GM21529 (cell line): ENCODE data around the gene ASB6.
"Not testable (repeated sequence)": the region's sequence is repeated elsewhere in the genome, so short reads cannot be mapped to it uniquely, and the experiment has no call there.

Experiments used
- ATAC-seq: cut with Tn5 transposase; IDR thresholded peaks from one replicate; pipeline ENCODE4 v1.9.1; 2021; ENCODE audit not compliant: unreplicated experiment

Gene ASB6

GRCh38 chr9:129609486-129610212 lies 32.3 kb downstream of the ASB6 start:
- no peak for ATAC-seq

DNA sequence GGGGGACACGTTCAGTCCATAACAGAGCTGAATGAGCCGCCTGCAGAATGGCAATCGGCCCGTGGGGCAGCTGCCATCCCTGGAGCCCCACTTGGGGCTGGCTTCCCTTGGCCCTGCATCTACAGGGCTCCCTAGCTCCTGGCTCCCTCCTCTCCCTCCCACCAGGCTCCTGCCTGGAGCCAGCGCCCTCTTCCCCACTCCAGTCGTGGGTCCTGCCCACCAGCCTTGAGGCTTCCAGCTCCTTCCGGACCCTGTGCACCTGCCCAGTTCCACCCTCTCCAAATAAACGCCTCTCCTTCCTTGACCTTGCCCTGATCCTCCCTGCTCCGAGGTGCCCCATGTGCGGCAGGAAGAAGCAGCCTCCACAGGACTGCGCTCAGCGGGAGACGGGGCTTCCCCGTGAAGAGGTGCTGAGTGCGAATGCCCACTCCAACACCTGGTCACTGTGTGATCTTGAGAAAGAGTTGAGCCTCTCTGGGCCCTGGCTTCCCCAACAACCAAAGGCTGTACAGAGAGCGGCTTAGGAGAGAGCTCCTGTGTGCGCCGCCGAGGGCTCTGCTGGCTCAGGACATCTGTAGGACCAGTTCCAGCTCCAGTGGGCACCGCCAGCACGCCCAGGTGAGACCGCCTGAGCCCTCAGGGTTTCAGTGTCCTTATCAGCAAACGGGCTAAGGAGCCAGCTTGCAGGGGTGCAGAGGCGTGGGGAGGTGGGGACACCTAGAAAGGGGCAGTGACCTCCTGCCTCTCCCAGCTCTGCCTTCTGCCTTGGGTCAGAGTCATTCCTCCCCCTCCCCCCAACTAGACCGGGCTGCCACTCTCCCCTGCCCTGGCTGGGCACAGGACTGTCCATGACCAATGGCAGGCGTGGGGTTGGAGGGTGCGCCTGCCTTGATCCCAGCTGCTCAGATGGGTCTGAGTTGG lies 33.1 kb downstream of the ASB6 start:
- no peak for ATAC-seq

GRCh38 chr9:129607027-129607387 lies 34.9 kb downstream of the ASB6 start:
- ATAC-seq, result no peak

- no peak for ATAC-seq
Measured at GRCh38 chr9:129606161-129607026, 35.6 kb downstream of the ASB6 start.

- ATAC-seq, result no peak
Measured at GRCh38 chr9:129604766-129605163, 37.2 kb downstream of the ASB6 start.

DNA sequence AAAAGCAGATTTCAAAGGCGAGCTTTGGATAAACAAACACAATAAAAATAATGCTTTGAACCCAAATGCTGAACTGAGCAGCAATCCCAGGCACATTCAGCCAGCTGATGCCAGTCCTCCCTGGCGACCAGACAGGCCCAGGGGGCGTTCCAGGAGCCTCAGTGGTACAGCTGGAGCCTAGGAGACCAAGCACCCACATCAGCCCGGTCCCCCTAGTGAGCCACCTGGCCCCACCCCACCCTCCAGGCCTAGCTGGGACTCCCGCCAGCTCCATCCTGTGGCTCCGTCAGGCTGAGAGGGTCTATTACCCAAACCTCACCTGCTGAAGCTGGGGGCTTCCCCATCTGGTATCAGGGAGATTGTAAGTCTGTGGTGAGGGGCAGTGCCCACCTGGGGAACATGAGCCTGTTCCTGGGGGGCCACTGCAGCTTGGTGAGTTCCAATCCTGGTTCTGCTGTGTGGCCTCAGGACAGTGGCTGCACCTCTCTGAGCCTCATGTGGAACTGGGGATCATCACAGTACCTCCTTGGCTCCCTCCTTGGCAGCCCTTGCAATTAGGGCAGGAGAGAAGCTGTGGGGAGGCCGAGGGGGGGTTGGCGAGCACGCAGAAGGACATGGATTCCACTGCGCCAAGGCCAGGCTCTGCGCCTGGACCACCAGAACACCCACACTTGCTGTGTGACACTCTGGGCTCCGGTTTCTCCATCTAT lies 37.7 kb downstream of the ASB6 start:
- no peak for ATAC-seq

DNA sequence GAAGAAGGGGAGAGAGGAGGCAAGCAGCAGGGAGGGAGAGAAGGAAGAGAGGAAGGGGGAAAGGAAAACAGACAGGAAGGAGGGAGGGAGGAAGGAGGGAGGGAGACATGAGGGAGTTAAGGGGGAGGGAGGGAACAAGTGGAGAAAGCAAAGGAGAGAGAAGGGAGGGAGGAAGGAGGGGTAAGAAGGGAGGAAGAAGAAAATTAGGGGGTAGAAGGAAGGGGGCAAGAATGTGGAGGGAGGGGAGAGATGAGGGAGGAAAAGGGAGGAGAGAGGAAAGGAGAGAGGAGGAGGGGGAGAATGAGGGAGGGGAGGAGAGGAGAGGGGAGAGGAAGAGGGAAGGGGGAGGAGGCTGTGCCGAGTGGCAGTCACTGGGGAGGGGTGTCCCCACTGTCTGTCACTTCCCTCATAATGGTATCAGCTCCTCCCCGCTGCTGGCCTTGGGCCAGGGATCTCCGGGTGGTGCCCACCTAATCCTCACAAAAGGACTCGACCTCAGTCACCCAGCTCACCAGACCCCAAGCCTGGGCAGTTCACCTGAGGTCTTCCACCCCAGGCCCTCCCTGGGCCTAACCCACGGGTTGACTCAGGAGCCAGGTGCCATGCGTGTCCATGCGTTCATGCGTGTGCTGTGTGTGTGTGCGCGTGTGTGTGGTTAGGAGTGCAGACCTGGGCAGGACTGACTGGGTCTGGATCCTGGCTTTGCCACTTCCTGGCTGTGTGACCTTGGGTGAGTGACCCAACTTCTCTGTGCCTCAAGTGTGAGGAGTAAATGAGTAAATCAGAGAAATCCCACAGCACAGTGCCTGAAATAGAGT lies 39.1 kb downstream of the ASB6 start:
- ATAC-seq, result no peak

DNA sequence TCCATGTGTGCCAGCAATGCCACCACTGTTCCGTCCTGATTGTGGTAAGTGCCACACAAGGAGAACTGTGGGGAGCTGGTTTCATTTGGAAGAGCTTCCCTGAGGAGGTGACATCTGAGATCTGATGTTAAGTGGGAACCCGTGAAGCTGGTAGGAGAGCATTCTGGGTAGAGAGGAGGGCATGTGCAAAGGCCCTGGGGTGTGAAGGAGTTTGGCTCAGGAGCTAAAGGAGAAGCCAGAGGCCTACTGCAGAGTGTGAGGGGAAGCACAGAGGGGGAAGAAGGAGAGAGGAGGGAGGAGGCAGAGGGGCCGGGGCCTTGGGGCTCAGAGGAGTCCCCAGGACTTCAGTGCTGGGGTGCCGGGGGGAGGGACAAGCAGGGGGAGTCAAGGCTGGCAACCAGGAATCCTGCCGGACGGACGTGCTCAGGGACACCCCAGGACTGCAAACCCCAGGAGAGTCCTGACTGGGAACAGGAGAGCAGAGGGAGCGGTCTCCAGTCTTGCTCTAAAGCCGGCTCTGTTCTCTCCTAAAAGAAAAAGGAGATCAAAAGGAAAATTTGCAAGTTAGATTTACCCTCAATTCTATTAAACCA lies 40.8 kb downstream of the ASB6 start:
- ATAC-seq, result no peak

DNA sequence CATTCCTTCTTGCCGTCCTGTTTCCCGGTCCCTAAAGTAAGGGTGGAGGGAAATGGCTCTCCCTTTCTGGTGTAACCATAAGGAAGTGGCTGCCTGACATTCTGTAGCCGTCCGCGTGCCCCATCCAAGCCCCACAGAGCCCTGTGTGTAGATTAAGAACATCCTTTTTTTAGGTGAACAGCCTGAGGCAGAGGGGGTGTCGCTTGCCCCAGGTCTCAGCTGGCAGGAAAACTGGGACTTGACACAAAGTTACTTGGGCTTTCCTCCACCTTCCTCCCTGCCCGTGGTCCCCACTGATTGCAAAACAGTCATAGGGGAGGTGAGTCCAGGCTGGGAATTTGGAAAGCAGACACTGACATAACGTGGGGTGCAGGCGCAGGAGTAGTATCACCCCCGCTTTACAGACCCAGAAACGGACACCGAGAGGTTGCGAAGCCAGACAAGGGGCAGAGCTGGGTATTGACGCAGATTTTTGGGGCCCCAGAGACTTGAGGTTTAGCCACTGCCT lies 43.8 kb downstream of the ASB6 start:
- no peak for ATAC-seq

DNA sequence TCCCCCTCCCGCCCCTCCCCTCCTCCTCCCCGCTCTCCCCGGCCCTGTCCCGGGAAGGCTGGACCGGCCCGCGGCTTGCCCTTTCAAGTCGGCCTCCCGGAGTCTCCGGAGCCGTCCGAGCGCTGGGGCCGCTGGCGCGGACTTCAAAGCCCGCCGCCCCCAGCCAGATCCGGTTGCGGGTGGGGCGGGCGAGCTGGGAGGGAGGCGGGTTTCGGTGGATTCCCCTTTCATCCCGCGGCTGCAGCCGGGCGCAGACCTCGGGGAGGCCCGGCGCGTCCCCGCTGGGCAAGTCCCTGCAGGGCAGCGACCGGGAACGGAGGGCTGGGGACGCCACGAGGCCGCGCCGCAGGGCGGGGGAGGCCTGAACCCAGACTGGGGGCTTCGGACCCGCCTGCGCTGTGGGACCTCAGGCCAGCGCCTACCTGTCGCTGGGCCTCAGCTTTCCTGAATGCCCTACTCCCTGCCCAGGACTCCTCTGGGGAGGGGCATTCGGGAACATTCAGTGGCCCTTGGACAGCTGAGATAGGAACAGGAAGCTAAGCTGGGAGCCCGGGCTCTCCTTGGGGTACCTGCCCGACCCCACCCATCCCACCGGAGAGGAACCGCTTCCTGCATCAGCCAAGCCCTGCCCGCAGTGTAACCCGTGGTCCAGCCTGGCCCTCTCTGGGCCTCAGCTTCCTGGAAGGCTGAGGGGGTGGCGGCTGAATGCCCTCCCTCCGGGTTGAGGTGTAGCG lies 44.4 kb downstream of the ASB6 start:
- no peak for ATAC-seq

DNA sequence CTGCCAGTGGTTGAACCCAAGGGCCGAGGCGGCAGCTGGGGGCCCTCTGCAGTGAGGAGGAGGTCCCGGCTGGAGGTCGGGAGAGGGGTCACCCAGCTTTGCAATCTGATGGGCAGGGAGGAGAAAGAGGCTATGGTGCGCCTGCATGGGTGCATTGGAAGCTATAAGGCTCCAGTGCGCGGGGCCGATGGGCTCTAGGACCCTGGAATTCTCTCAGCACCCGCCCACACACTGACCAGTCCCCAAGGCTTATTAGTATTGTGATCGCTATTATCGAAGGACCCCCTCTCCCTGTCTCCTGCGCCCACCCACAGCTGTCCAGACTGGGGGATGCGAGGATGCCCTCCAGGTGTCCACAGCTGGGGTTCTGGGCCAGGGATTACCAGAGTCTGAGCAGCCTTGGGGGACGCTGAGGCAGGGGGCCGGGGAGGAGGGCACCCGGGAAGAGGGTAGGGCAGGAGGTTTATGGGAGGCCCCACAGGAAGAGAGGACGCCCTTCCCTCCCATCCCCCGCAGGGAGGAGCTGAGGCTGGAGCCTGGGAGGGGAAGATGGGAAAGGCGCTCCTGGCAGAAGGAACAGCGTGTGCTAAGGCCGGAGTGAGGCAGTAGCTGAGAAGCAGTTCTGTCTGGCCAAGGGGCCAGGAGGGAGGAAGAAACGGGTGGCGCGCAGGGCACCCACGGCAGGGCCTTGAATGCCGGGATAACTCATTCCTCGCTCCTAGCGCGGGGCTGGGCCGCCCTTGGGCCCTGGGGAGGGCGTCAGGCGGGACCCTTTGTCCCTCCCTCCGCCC lies 45.2 kb downstream of the ASB6 start:
- no peak for ATAC-seq

- no peak for ATAC-seq
Measured at GRCh38 chr9:129595903-129596540, 45.9 kb downstream of the ASB6 start.

GRCh38 chr9:129595311-129595741 lies 46.6 kb downstream of the ASB6 start:
- ATAC-seq, result no peak

GRCh38 chr9:129594632-129595031 lies 47.3 kb downstream of the ASB6 start:
- ATAC-seq, result no peak

- not testable (repeated sequence) for ATAC-seq
Measured at GRCh38 chr9:129592790-129593189, 49.2 kb downstream of the ASB6 start.

- no peak for ATAC-seq
Measured at GRCh38 chr9:129591916-129592315, 50.0 kb downstream of the ASB6 start.

DNA sequence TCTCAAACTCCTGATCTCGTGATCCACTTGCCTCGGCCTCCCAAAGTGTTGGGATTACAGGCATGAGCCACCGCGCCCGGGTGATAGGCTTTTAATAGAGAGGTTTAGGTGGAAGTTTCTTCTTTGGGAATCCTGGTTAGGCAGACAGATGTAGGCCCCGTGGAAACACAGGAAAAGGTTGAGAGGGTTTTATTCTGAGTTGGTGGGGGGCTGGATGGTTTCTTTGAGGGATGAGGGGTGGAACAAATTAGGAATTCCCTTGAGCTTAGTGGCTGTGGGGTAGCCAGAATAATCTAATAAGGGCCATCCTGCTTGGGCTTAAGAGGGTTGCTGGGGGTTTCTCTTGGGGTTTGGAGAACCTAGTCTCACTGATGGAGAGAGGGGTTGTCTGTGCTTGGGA lies 51.5 kb downstream of the ASB6 start:
- no peak for ATAC-seq
